LNCAP (cell line): Measurements from ENCODE around the gene SERPINA3.

ENCODE experiments used
- CTCF ChIP-seq: fragments of 450-650 bp; IDR thresholded peaks from 2 replicates; pipeline ENCODE4 v1.5.1; 2017; ENCODE audit warnings: mild to moderate bottlenecking

Gene SERPINA3

GRCh38 chr14:94632305-94632590 lies 20.1 kb downstream of the SERPINA3 start:
- TF ChIP-seq CTCF: no peak

- TF ChIP-seq CTCF: no peak
Observed at GRCh38 chr14:94633121-94633520, 20.9 kb downstream of the SERPINA3 start.

- TF ChIP-seq CTCF: no peak
Observed at GRCh38 chr14:94635154-94635553, 23.0 kb downstream of the SERPINA3 start.

- TF ChIP-seq CTCF: peak; percentile 63
Observed at GRCh38 chr14:94636744-94637412, 24.7 kb downstream of the SERPINA3 start.

GRCh38 chr14:94638339-94638738 lies 26.1 kb downstream of the SERPINA3 start:
- TF ChIP-seq CTCF: no peak

DNA sequence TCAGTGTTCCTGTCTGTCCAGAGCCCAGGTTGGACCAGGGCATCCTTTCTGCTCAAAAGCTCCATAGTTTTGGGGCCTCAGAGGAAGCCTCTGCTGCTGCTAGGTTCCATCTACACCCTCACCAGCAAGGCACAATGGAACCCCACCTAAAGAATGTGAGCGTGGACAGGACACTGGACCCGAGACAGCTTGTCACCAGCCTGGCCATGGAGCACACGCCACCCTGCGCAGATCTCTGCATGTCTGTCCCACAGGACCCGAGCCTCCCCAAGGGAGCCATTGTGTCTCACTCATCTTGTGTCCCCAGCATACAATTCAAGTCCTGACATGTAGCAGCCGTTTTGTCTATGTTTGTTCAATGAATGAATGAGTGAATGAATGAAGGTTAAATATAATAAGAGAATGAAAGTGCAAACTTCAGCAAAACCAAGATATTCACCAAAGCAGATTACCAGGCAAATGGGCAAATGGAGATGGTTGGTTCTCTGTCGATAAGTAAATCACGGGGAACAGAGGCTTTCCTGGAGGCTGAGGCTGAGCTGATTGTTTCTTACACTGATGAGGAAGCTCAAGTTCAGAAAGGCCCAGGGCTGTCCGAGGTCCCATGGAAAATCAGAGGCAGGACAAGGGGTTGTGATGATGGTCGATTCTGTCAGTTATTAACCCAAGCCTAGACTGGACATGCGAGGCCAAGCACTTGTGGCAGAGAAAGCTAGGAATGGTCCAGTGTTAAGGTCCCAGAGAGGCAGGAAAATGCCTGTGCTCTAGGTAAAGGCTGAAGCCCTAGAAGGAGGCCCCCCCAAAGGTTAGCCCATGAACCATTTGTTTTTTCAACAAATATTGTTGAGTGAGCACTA lies 27.0 kb downstream of the SERPINA3 start:
- no peak for TF ChIP-seq CTCF

DNA sequence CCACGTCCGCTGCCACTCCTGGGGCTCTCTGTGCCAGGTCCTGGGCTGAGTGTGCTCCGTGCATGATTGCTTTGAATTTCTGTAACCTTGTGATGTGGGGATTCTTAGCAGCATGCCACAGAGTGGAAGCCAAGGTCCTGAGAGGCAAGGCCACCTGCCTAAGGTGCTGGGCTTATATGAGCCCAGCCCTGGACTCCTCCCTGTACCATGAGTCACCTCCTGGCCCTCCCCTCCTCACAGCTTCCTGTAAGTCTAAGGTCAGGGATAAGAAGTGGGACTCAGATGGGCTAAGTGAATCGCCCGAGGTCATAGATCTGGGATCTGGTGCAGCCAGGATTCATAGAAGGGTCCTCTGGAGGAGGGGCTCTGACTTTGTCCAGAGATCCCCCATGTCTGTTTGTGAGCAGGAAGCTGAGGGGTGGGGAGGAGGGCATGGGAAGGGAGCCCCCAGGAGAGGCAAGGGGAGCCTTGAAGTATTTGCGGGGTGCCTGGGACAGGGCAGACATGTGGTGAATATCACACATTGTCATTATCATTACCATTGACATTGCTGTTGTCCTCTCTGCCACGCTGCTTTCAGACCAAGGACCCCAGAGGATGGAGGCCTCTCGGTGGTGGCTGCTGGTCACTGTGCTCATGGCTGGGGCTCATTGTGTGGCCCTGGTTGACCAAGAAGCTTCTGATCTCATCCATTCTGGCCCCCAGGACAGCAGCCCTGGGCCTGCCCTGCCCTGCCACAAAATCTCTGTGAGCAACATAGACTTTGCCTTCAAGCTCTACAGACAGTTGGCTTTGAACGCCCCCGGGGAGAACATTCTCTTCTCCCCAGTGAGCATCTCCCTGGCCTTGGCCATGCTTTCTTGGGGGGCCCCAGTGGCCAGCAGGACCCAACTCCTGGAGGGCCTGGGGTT lies 28.8 kb downstream of the SERPINA3 start:
- TF ChIP-seq CTCF: no peak
